HG03280 (cell line): ENCODE data around the gene ARAF.
"Not testable (repeated sequence)": the region's sequence is repeated elsewhere in the genome, so short reads cannot be mapped to it uniquely, and the experiment has no call there.

Source experiments
- ATAC-seq: cut with Tn5 transposase; IDR thresholded peaks from one replicate; pipeline ENCODE4 v1.9.1; 2021; ENCODE audit warnings: mild to moderate bottlenecking, moderate library complexity; ENCODE audit not compliant: unreplicated experiment

ARAF gene

GRCh38 chrX:47560934-47561658 lies at the start of gene ARAF:
TSS of gene ARAF (plus strand) at chrX:47561205. CDS start at chrX:47562968, 1,763 bp downstream.
- peak; percentile 88 for ATAC-seq

GRCh38 chrX:47512383-47512782 lies 48.6 kb upstream of the ARAF start:
- not testable (repeated sequence) for ATAC-seq

- peak; percentile 74 for ATAC-seq
Measured at GRCh38 chrX:47513034-47513965, 47.7 kb upstream of the ARAF start.

GRCh38 chrX:47514533-47515235 lies 46.3 kb upstream of the ARAF start:
- no peak for ATAC-seq

- ATAC-seq, result no peak
Measured at GRCh38 chrX:47515941-47516665, 44.9 kb upstream of the ARAF start.

- ATAC-seq, result no peak
Measured at GRCh38 chrX:47518144-47518543, 42.9 kb upstream of the ARAF start.

- peak; percentile 89 for ATAC-seq
Measured at GRCh38 chrX:47523297-47523696, 37.7 kb upstream of the ARAF start.

- ATAC-seq, result no peak
Measured at GRCh38 chrX:47523713-47524166, 37.3 kb upstream of the ARAF start.

- no peak for ATAC-seq
Measured at GRCh38 chrX:47529548-47529947, 31.5 kb upstream of the ARAF start.

- ATAC-seq, result no peak
Measured at GRCh38 chrX:47530049-47530448, 31.0 kb upstream of the ARAF start.

GRCh38 chrX:47539860-47540259 lies 21.1 kb upstream of the ARAF start:
- no peak for ATAC-seq

- ATAC-seq, result no peak
Measured at GRCh38 chrX:47540754-47541538, 20.1 kb upstream of the ARAF start.

- ATAC-seq, result no peak
Measured at GRCh38 chrX:47543496-47543895, 17.5 kb upstream of the ARAF start.

- ATAC-seq, result peak; percentile 94
Measured at GRCh38 chrX:47556045-47556623, 4.9 kb upstream of the ARAF start.

GRCh38 chrX:47558436-47558835 lies 2.6 kb upstream of the ARAF start:
- no peak for ATAC-seq

GRCh38 chrX:47560179-47560933 lies 649 bp upstream of the ARAF start:
- ATAC-seq, result no peak

GRCh38 chrX:47561659-47562151 lies 700 bp downstream of the ARAF start:
- ATAC-seq, result no peak

GRCh38 chrX:47562615-47563243 lies 1.7 kb downstream of the ARAF start:
- no peak for ATAC-seq
